Keratinocyte (primary cell): ENCODE measurements around the gene CCDC63.

ENCODE experiments used
- EZH2 ChIP-seq: IDR thresholded peaks from one replicate; pipeline ENCODE4 v1.6.1; 2012; ENCODE audit warnings: inconsistent platforms, mild to moderate bottlenecking, low read length, moderate library complexity
- TF ChIP-seq, protein P1 (sequence below), 3 experiments: IDR thresholded peaks in 1 of 3; conservative IDR thresholded peaks in 1 of 3; optimal IDR thresholded peaks in 1 of 3; 2 replicates in 2 of 3; 3 replicates in 1 of 3; pipeline versions ENCODE3 to v1.5.1; 2011; ENCODE audit warnings: low read length in 3 of 3, mild to moderate bottlenecking in 3 of 3, moderate library complexity in 2 of 3, control low read depth in 1 of 3, inconsistent platforms in 1 of 3; ENCODE audit not compliant: insufficient read depth in 2 of 3; ENCODE audit errors: extremely low read depth in 1 of 3

- TF ChIP-seq, protein P1, sequence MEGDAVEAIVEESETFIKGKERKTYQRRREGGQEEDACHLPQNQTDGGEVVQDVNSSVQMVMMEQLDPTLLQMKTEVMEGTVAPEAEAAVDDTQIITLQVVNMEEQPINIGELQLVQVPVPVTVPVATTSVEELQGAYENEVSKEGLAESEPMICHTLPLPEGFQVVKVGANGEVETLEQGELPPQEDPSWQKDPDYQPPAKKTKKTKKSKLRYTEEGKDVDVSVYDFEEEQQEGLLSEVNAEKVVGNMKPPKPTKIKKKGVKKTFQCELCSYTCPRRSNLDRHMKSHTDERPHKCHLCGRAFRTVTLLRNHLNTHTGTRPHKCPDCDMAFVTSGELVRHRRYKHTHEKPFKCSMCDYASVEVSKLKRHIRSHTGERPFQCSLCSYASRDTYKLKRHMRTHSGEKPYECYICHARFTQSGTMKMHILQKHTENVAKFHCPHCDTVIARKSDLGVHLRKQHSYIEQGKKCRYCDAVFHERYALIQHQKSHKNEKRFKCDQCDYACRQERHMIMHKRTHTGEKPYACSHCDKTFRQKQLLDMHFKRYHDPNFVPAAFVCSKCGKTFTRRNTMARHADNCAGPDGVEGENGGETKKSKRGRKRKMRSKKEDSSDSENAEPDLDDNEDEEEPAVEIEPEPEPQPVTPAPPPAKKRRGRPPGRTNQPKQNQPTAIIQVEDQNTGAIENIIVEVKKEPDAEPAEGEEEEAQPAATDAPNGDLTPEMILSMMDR (optimal IDR thresholded peaks at IDR 0.05 in 1 of 3, IDR thresholded peaks at IDR 0.05 in 1 of 3, conservative IDR thresholded peaks at IDR 0.05 in 1 of 3; ENCODE audit: extremely low read depth in 1 of 3, insufficient read depth in 2 of 3, low read length in 3 of 3): no peak
- no peak for TF ChIP-seq EZH2
These were observed 27.6 kb downstream of the CCDC63 start for GRCh38 chr12:110874351-110874750.
